PC-3 (cell line): ENCODE measurements around the gene NIBAN1. TPM values are rescaled to one million over a fixed set of nuclear protein-coding genes. Genes with fewer than 3 reads are reported as not detected.

Experiments
- ATAC-seq: fragments of 200-7000 bp; cut with Tn5 transposase; 2 replicates; pipeline ENCODE4 v1.9.1; 2020; ENCODE audit warnings: mild to moderate bottlenecking, moderate library complexity
- BruUV-seq: library from RNA; stranded (reverse); fragments of 400-500 nt; replicated peaks from 2 replicates; lab custom pipeline; 2021; lab: Mats Ljungman, UMichigan
- CTCF ChIA-PET: fragments of 300-600 bp; sonication (Branson Sonifier 250); formaldehyde crosslinking; loops from one replicate; lab custom pipeline; 2022; ENCODE audit warnings: antibody characterized with exemption; lab: Charles Lee
- POLR2A ChIA-PET: fragments of 300-600 bp; sonication (Branson Sonifier 250); formaldehyde crosslinking; loops from one replicate; lab custom pipeline; 2022; ENCODE audit warnings: antibody characterized with exemption; ENCODE audit not compliant: unreplicated experiment; lab: Charles Lee
- DNase-seq: peaks from one replicate; pipeline ENCODE4 v3.0.0-alpha.2; 2015
- H2AFZ ChIP-seq: fragments of 300-600 bp; sonication (generic); 2 replicates; pipeline ENCODE4 v1.6.0; 2016; ENCODE audit warnings: antibody characterized with exemption, low read length
- H3F3A ChIP-seq: fragments of 300-600 bp; sonication (generic); one replicate; pipeline ENCODE4 v1.6.0; 2017; ENCODE audit warnings: antibody characterized with exemption, low read length, control low read depth, mild to moderate bottlenecking; ENCODE audit not compliant: unreplicated experiment
- H3K27ac ChIP-seq: fragments of 300-600 bp; sonication (generic); 2 replicates; pipeline ENCODE4 v1.5.1; 2016; ENCODE audit warnings: mild to moderate bottlenecking, low read length
- H3K27me3 ChIP-seq: fragments of 300-600 bp; sonication (generic); 2 replicates; pipeline ENCODE4 v1.6.1; 2016; ENCODE audit warnings: low read length, mixed read lengths
- H3K36me3 ChIP-seq: fragments of 300-600 bp; sonication (generic); 2 replicates; pipeline ENCODE4 v1.6.1; 2016; ENCODE audit warnings: low read depth, mixed run types, low read length, mixed read lengths
- H3K4me1 ChIP-seq: fragments of 300-600 bp; sonication (generic); 2 replicates; pipeline ENCODE4 v1.5.1; 2016; ENCODE audit warnings: low read length; ENCODE audit not compliant: insufficient read depth
- H3K4me2 ChIP-seq: fragments of 300-600 bp; sonication (generic); 2 replicates; pipeline ENCODE4 v1.6.0; 2016; ENCODE audit warnings: low read length
- H3K4me3 ChIP-seq: fragments of 300-600 bp; sonication (generic); 2 replicates; pipeline ENCODE4 v1.5.1; 2016; ENCODE audit warnings: mild to moderate bottlenecking, low read length, mixed read lengths
- H3K79me2 ChIP-seq: fragments of 300-600 bp; sonication (generic); 2 replicates; pipeline ENCODE4 v1.6.1; 2017; ENCODE audit warnings: low read length, mixed read lengths
- H3K9ac ChIP-seq: fragments of 300-600 bp; sonication (generic); 2 replicates; pipeline ENCODE4 v1.6.0; 2016; ENCODE audit warnings: mild to moderate bottlenecking, low read length
- H3K9me2 ChIP-seq: fragments of 300-600 bp; sonication (generic); replicated peaks from 2 replicates; pipeline ENCODE4 v1.6.1; 2016; ENCODE audit warnings: mixed run types, low read length, mixed read lengths
- H3K9me3 ChIP-seq: fragments of 300-600 bp; sonication (generic); 2 replicates; pipeline ENCODE4 v1.6.1; 2016; ENCODE audit warnings: low read length, mixed read lengths
- H4K20me1 ChIP-seq: fragments of 300-600 bp; sonication (generic); 2 replicates; pipeline ENCODE4 v1.6.1; 2016; ENCODE audit warnings: low read length, mixed read lengths
- CTCF ChIP-seq: fragments of 300-600 bp; sonication (generic); conservative IDR thresholded peaks from 2 replicates; pipeline ENCODE4 v1.5.1; 2017; ENCODE audit warnings: antibody characterized with exemption, low read depth, mild to moderate bottlenecking, low read length
- EZH2 ChIP-seq: fragments of 300-600 bp; sonication (generic); IDR thresholded peaks from one replicate; pipeline ENCODE4 v1.6.1; 2017; ENCODE audit warnings: antibody characterized with exemption, mild to moderate bottlenecking, low read length; ENCODE audit not compliant: unreplicated experiment
- EZH2phosphoT487 ChIP-seq: fragments of 300-600 bp; sonication (generic); IDR thresholded peaks from 2 replicates; pipeline ENCODE4 v1.6.1; 2018; ENCODE audit warnings: mild to moderate bottlenecking, antibody characterized with exemption, low read length, borderline replicate concordance
- intact Hi-C: fragments of 100-400 bp; cut with micrococcal nuclease; formaldehyde crosslinking; loops from 2 replicates; pipeline ENCODE4 v1.9.0; 2023
- total RNA-seq: library from RNA; depleted of rRNA; stranded (reverse); fragments of >200 nt; gene quantifications from 2 replicates; pipeline ENCODE4 v1.2.3, GENCODE V29; 2014

The NIBAN1 gene
- total RNA-seq, 1 experiment from 2014 or later, result 6.9 TPM

GRCh38 chr1:184945678-184946412, 28.5 kb downstream of the NIBAN1 start:
- no peak overlapping the region for H3K9ac ChIP-seq
- TF ChIP-seq CTCF (no peak), EZH2 (no peak), EZH2phosphoT487 (no peak)

GRCh38 chr1:184945029-184945428, 29.3 kb downstream of the NIBAN1 start:
- H3K4me3 ChIP-seq, result no peak overlapping the region
- POLR2A ChIA-PET, result no interaction called here
- no peak overlapping the region for H3K27ac ChIP-seq
- H3K4me1 ChIP-seq, result no peaks in the 10 kb centered on the region
- H4K20me1 ChIP-seq, result no peaks in the 10 kb centered on the region
- DNase-seq (no peak), ATAC-seq (no peak)
- H3K27me3 ChIP-seq, result no peaks in the 10 kb centered on the region
- H3K4me2 ChIP-seq, result no peak overlapping the region
- BruUV-seq, result no TSS peak
- H3F3A ChIP-seq, result no peaks in the 10 kb centered on the region
- no peaks in the 10 kb centered on the region for H3K9me3 ChIP-seq
- TF ChIP-seq EZH2phosphoT487, result no peak
- TF ChIP-seq CTCF, result no peak
- no peak for TF ChIP-seq EZH2
- H3K36me3 ChIP-seq, result no peaks in the 10 kb centered on the region
- H3K9ac ChIP-seq, result no peak overlapping the region
- no peaks in the 10 kb centered on the region for H3K9me2 ChIP-seq
- H2AFZ ChIP-seq, result no peak overlapping the region
- CTCF ChIA-PET, result no interaction called here
- no peaks in the 10 kb centered on the region for H3K79me2 ChIP-seq
- intact Hi-C loops, result no loop called here

More at GRCh38 chr1:184945678-184946412, 28.5 kb downstream of the NIBAN1 start:
- POLR2A ChIA-PET, result no interaction called here
- Histone ChIP-seq H3K9me2 (no peaks in the 10 kb centered on the region), H3K4me2 (no peak overlapping the region), H2AFZ (no peak overlapping the region), H3K27me3 (no peaks in the 10 kb centered on the region), H3K9me3 (no peaks in the 10 kb centered on the region), H3K4me3 (no peak overlapping the region), H4K20me1 (no peaks in the 10 kb centered on the region), H3F3A (no peaks in the 10 kb centered on the region), H3K36me3 (no peaks in the 10 kb centered on the region), H3K27ac (no peak overlapping the region), H3K79me2 (no peaks in the 10 kb centered on the region), H3K4me1 (no peaks in the 10 kb centered on the region)
- no peak for DNase-seq
- BruUV-seq, result no TSS peak
- intact Hi-C loops, result no loop called here
- CTCF ChIA-PET, result no interaction called here
- ATAC-seq, result no peak

GRCh38 chr1:184943998-184944397, 30.3 kb downstream of the NIBAN1 start:
- no peak for DNase-seq
- intact Hi-C loops, result no loop called here
- ATAC-seq, result no peak

More at GRCh38 chr1:184943998-184944397, 30.3 kb downstream of the NIBAN1 start:
- H3F3A ChIP-seq, result no peaks in the 10 kb centered on the region
- H3K27me3 ChIP-seq, result no peaks in the 10 kb centered on the region
- no peak overlapping the region for H3K27ac ChIP-seq
- H2AFZ ChIP-seq, result no peak overlapping the region
- H4K20me1 ChIP-seq, result no peaks in the 10 kb centered on the region
- H3K36me3 ChIP-seq, result no peaks in the 10 kb centered on the region
- H3K9ac ChIP-seq, result no peak overlapping the region
- POLR2A ChIA-PET, result no interaction called here
- H3K4me2 ChIP-seq, result no peak overlapping the region
- H3K4me1 ChIP-seq, result no peaks in the 10 kb centered on the region
- CTCF ChIA-PET, result no interaction called here
- TF ChIP-seq EZH2 (no peak), CTCF (no peak), EZH2phosphoT487 (no peak)
- BruUV-seq, result no TSS peak
- H3K4me3 ChIP-seq, result no peak overlapping the region
- H3K9me2 ChIP-seq, result no peaks in the 10 kb centered on the region
- H3K9me3 ChIP-seq, result no peaks in the 10 kb centered on the region
- H3K79me2 ChIP-seq, result no peaks in the 10 kb centered on the region
